Erythroblast (primary cell): ENCODE data around the gene PRR23E.

ENCODE experiments used
- GATA1 ChIP-seq: IDR thresholded peaks from 2 replicates; pipeline ENCODE4 v1.6.1; 2011; ENCODE audit warnings: low read depth, mild to moderate bottlenecking, control low read depth, low read length, moderate library complexity
- POLR2A ChIP-seq: IDR thresholded peaks from 2 replicates; pipeline ENCODE4 v1.6.1; 2011; ENCODE audit warnings: mild to moderate bottlenecking, low read length

- TF ChIP-seq POLR2A (no peak), GATA1 (no peak)
Observed at GRCh38 chr3:127209155-127209839, 16.4 kb downstream of the PRR23E start.
